ENCODE data around the gene GOLGA6C. TPM values are rescaled to one million over a fixed set of nuclear protein-coding genes. Genes with fewer than 3 reads are reported as not detected.
"Not testable (repeated sequence)": the region's sequence is repeated elsewhere in the genome, so short reads cannot be mapped to it uniquely, and the experiment has no call there.

GOLGA6C gene
- total and polyA plus RNA-seq, 2 donors (not counting 3 experiments of a cell fraction or from before 2014, with no cell fraction given), result not detected

GRCh38 chr15:75302318-75302717 is 44.2 kb downstream of the GOLGA6C start:
- CTCF ChIA-PET, result interaction anchor here (1.2 kb wide), 1 partner anchor 273 kb away, joined by 3 read pairs; no protein-coding TSS in a partner anchor
- intact Hi-C loops (cut with micrococcal nuclease), result loop anchor here (10.0 kb wide), 1 partner anchor 278 kb away; the partner anchor contains the start of gene PPCDC

GRCh38 chr15:75302753-75303152 is 44.6 kb downstream of the GOLGA6C start:
- H3K27ac ChIP-seq (ENCODE audit: insufficient read depth, low read depth, low read length); FAIRE-seq; POLR2A ChIA-PET; H3K9ac ChIP-seq (replicated peaks; ENCODE audit: extremely low read depth, insufficient read depth, low read length); H3K79me2 ChIP-seq (ENCODE audit: control insufficient read depth, insufficient read depth, low read length); H4K20me1 ChIP-seq (replicated peaks; ENCODE audit: control insufficient read depth, extremely low read depth, insufficient read depth, low read length); H3K36me3 ChIP-seq (ENCODE audit: control insufficient read depth in 2 of 2, extremely low read depth in 1 of 2, insufficient read depth in 2 of 2, low read length in 2 of 2); dilution Hi-C loops (cut with MboI; ENCODE audit: extremely low pct_ligation_motif_present, low sequenced_read_pairs); H2AFZ ChIP-seq (ENCODE audit: low read depth, low read length); H3K4me2 ChIP-seq (ENCODE audit: insufficient read depth, low read length); BruUV-seq (replicated peaks); H3K9me1 ChIP-seq (replicated peaks; ENCODE audit: control insufficient read depth, extremely low read depth, insufficient read depth, low read length); H3K9me3 ChIP-seq (replicated peaks; ENCODE audit: control insufficient read depth, insufficient read depth, low read length); H3K4me1 ChIP-seq (ENCODE audit: control insufficient read depth, extremely low read depth, insufficient read depth, low read length); DNase-seq (ENCODE audit: low read depth, low spot score); H3K4me3 ChIP-seq (replicated peaks in 1 of 3; ENCODE audit: insufficient read depth in 1 of 3, low read depth in 1 of 3, low read length in 3 of 3): not testable (repeated sequence)
- CTCF ChIA-PET, result interaction anchor here (1.2 kb wide), 1 partner anchor 273 kb away, joined by 3 read pairs; no protein-coding TSS in a partner anchor
- peaks cover 13 to 20% of the 10 kb centered on the region in 2 experiments for H3K27me3 ChIP-seq (ENCODE audit: control insufficient read depth in 2 of 2, insufficient read depth in 2 of 2, low read length in 2 of 2)
- intact Hi-C loops (cut with micrococcal nuclease), result loop anchor here (10.0 kb wide), 1 partner anchor 278 kb away; the partner anchor contains the start of gene PPCDC

More at GRCh38 chr15:75302318-75302717, 44.2 kb downstream of the GOLGA6C start:
- Histone ChIP-seq H3K36me3 (ENCODE audit: control insufficient read depth in 2 of 2, extremely low read depth in 1 of 2, insufficient read depth in 2 of 2, low read length in 2 of 2) (no peaks in the 10 kb centered on the region), H3K4me2 (ENCODE audit: insufficient read depth, low read length) (no peak overlapping the region), H3K79me2 (ENCODE audit: control insufficient read depth, insufficient read depth, low read length) (no peaks in the 10 kb centered on the region), H3K4me1 (ENCODE audit: control insufficient read depth, extremely low read depth, insufficient read depth, low read length) (no peaks in the 10 kb centered on the region), H3K9me3 (replicated peaks; ENCODE audit: control insufficient read depth, insufficient read depth, low read length) (no peaks in the 10 kb centered on the region), H3K27ac (ENCODE audit: insufficient read depth, low read depth, low read length) (no peak overlapping the region), H3K4me3 (replicated peaks in 1 of 3; ENCODE audit: insufficient read depth in 1 of 3, low read depth in 1 of 3, low read length in 3 of 3) (no peak overlapping the region), H3K27me3 (ENCODE audit: control insufficient read depth in 2 of 2, insufficient read depth in 2 of 2, low read length in 2 of 2) (peaks cover 11 to 17% of the 10 kb centered on the region in 2 experiments), H2AFZ (ENCODE audit: low read depth, low read length) (no peak overlapping the region), H3K9me1 (replicated peaks; ENCODE audit: control insufficient read depth, extremely low read depth, insufficient read depth, low read length) (no peaks in the 10 kb centered on the region), H4K20me1 (replicated peaks; ENCODE audit: control insufficient read depth, extremely low read depth, insufficient read depth, low read length) (no peaks in the 10 kb centered on the region), H3K9ac (replicated peaks; ENCODE audit: extremely low read depth, insufficient read depth, low read length) (no peak overlapping the region)
- FAIRE-seq, result no peak
- dilution Hi-C loops (cut with MboI; ENCODE audit: extremely low pct_ligation_motif_present, low sequenced_read_pairs), result no loop called here
- POLR2A ChIA-PET, result no interaction called here
- no TSS peak for BruUV-seq (replicated peaks)
- no peak for DNase-seq (ENCODE audit: low read depth, low spot score)
- TF ChIP-seq POLR2AphosphoS5 (IDR thresholded peaks at IDR 0.05; ENCODE audit: insufficient read depth, low read depth, low read length) (no peak), MYC (IDR thresholded peaks at IDR 0.05; ENCODE audit: low read depth, low read length) (no peak), POLR2A (IDR thresholded peaks at IDR 0.05; ENCODE audit: low read depth, low read length) (no peak), EZH2 (IDR thresholded peaks at IDR 0.05; ENCODE audit: borderline replicate concordance, low read depth, low read length, severe bottlenecking) (no peak), MAX (IDR thresholded peaks at IDR 0.05; ENCODE audit: insufficient read depth, insufficient read length) (no peak), FOS (IDR thresholded peaks at IDR 0.05; ENCODE audit: borderline replicate concordance, insufficient read depth, low read length) (no peak), JUN (IDR thresholded peaks at IDR 0.05; ENCODE audit: borderline replicate concordance, insufficient read depth, insufficient read length, low read depth) (no peak), GATA2 (IDR thresholded peaks at IDR 0.05; ENCODE audit: insufficient read depth, insufficient read length, low read depth, low read length) (no peak)
- TF ChIP-seq, protein P1, sequence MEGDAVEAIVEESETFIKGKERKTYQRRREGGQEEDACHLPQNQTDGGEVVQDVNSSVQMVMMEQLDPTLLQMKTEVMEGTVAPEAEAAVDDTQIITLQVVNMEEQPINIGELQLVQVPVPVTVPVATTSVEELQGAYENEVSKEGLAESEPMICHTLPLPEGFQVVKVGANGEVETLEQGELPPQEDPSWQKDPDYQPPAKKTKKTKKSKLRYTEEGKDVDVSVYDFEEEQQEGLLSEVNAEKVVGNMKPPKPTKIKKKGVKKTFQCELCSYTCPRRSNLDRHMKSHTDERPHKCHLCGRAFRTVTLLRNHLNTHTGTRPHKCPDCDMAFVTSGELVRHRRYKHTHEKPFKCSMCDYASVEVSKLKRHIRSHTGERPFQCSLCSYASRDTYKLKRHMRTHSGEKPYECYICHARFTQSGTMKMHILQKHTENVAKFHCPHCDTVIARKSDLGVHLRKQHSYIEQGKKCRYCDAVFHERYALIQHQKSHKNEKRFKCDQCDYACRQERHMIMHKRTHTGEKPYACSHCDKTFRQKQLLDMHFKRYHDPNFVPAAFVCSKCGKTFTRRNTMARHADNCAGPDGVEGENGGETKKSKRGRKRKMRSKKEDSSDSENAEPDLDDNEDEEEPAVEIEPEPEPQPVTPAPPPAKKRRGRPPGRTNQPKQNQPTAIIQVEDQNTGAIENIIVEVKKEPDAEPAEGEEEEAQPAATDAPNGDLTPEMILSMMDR (IDR thresholded peaks at IDR 0.05; ENCODE audit: extremely low read depth in 1 of 2, insufficient read depth in 1 of 2, low read depth in 1 of 2, low read length in 2 of 2), result no peak
